Keratinocyte (primary cell): ENCODE data around the gene NFATC2.

Experiments used
- EZH2 ChIP-seq: IDR thresholded peaks from one replicate; pipeline ENCODE4 v1.6.1; 2012; ENCODE audit warnings: inconsistent platforms, mild to moderate bottlenecking, low read length, moderate library complexity
- TF ChIP-seq, protein P1 (sequence below), 3 experiments: IDR thresholded peaks in 1 of 3; conservative IDR thresholded peaks in 1 of 3; optimal IDR thresholded peaks in 1 of 3; 2 replicates in 2 of 3; 3 replicates in 1 of 3; pipeline versions ENCODE3 to v1.5.1; 2011; ENCODE audit warnings: low read length in 3 of 3, mild to moderate bottlenecking in 3 of 3, moderate library complexity in 2 of 3, control low read depth in 1 of 3, inconsistent platforms in 1 of 3; ENCODE audit not compliant: insufficient read depth in 2 of 3; ENCODE audit errors: extremely low read depth in 1 of 3

DNA sequence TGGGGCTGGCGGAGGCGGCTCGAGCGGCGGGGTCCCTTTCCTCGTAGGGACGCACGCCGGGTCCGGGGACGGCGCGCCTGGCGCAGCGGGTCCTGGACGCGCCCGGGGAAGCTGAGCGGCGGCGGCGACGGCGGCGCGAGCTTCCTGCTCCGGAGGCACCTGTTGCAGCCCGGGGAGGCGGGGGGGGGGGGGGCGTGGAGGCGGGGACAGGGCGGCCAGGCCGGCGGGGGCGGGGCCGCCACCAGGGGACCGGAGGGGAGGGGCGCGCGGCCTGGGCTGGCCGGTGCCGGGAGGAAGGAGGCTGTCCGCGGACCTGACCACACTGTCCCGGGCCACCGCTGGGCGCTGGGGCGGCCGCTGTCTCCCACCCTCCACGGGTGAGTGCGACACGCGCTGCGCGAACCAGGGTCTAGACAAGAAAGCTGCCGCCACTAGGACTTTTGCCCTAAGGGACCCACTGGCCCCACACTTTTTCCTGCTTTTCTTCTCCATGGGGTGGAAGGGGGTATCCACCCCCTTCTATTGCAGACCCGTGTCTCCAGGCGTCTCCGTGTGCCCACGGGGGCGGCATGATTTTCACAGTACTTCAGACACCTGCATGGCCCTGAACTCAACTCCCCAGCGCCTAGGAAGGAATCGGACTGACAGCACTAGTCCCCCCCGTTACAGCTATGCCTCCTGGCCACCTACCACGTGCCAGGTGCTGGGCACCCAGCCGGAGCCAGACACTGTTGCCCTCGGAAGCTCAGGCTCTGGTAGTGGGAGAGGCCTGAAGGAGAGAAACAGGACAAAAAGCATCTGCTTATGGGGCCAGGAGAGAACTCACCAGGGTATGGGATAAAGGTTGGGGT lies at the start of gene NFATC2:
- TF ChIP-seq, protein P1, sequence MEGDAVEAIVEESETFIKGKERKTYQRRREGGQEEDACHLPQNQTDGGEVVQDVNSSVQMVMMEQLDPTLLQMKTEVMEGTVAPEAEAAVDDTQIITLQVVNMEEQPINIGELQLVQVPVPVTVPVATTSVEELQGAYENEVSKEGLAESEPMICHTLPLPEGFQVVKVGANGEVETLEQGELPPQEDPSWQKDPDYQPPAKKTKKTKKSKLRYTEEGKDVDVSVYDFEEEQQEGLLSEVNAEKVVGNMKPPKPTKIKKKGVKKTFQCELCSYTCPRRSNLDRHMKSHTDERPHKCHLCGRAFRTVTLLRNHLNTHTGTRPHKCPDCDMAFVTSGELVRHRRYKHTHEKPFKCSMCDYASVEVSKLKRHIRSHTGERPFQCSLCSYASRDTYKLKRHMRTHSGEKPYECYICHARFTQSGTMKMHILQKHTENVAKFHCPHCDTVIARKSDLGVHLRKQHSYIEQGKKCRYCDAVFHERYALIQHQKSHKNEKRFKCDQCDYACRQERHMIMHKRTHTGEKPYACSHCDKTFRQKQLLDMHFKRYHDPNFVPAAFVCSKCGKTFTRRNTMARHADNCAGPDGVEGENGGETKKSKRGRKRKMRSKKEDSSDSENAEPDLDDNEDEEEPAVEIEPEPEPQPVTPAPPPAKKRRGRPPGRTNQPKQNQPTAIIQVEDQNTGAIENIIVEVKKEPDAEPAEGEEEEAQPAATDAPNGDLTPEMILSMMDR (optimal IDR thresholded peaks at IDR 0.05 in 1 of 3, IDR thresholded peaks at IDR 0.05 in 1 of 3, conservative IDR thresholded peaks at IDR 0.05 in 1 of 3; ENCODE audit: extremely low read depth in 1 of 3, insufficient read depth in 2 of 3, low read length in 3 of 3): no peak
- TF ChIP-seq EZH2: peak; percentile 82
